GM19463 (cell line): ENCODE measurements around the gene DIPK1C.

Experiments used
- ATAC-seq: cut with Tn5 transposase; IDR thresholded peaks from one replicate; pipeline ENCODE4 v1.9.1; 2021; ENCODE audit warnings: mild to moderate bottlenecking, moderate library complexity; ENCODE audit not compliant: unreplicated experiment

The DIPK1C gene

GRCh38 chr18:74425161-74425560, 31.9 kb downstream of the DIPK1C start:
- ATAC-seq: no peak

- no peak for ATAC-seq
Observed at GRCh38 chr18:74422541-74422940, 34.6 kb downstream of the DIPK1C start.

- ATAC-seq: no peak
Observed at GRCh38 chr18:74420926-74421325, 36.2 kb downstream of the DIPK1C start.

DNA sequence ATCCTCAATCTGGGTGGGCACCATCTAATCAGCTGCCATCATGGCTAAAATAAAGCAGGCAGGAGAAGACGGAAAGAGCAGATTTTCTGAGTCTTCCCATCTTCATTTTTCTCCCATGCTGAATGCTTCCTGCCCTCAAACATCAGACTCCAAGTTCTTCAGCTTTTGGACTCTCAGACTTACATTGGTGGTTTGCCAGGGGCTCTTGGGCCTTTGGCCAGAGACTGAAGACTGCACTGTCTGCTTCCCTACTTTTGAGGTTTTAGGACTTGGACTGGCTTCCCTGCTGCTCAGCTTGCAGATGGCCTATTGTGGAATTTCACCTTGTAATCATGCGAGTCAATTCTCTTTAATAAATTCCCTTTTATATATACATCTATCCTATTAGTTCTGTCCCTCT, 36.6 kb downstream of the DIPK1C start:
- no peak for ATAC-seq

DNA sequence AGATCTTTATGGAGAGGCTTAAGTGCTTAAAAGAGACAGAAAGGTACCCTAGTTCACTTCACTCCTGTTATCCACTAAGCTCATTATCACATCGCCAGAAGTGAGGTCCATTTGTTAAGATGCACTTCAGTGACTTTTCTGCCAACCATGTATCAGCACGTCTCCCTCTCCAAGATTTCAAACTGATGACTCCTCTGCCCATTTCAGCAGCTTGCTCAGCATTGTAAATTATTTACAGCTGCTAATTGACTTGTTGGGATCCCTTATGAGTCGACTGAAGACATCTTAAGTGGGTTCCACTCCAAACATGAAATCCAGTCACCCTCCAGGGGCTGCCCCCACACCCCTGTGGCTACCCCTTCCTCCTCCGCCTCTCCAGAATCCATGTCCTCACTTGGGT, 37.3 kb downstream of the DIPK1C start:
- no peak for ATAC-seq

- ATAC-seq: no peak
Observed at GRCh38 chr18:74418023-74418422, 39.1 kb downstream of the DIPK1C start.

GRCh38 chr18:74416124-74416523, 41.0 kb downstream of the DIPK1C start:
- ATAC-seq: no peak

DNA sequence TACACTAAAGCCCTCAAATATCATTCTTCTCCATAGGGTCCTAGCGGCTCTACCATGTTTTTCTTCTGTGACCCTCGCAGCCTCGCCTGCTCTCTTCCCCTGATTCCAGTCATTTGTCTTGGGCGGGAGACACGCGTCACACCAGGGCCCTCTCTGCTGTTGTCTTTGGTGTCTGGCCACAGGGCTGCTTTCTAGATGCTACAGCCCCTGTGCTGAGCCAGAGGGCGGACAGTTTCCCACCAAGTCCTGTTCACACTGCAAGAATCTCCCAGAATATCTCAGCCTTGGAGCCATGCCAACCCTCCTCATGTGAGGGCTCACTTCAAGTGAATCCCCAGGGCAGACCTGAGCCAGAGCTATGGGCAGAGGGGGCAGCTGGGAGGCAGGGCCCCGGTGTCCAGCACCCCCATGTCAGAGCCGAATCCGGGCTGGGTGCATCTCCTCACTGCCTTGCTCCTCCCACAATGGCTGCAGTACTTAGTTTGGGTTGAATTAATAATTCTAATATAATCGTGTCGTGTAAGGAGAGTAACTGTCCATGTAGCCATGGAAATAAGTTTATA, 42.1 kb downstream of the DIPK1C start:
- no peak for ATAC-seq

DNA sequence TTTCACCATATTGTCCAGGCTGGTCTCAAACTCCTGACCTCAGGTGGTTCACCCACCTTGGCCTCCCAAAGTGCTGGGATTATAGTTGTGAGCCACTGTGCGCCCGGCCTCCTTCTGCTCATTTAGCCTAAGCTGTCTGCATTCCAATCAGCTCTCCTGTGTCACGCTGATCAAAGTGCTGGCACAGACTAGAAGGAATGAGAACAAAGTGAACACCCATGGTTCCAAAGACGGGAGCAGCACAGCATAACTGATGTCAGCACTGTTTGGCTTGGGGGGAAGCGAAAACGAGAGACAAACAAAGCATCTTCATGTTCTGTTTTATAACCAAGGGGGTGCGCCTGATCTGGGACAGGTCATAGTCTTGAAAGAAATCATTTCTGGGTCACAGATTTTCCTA, 43.3 kb downstream of the DIPK1C start:
- ATAC-seq: no peak

- no peak for ATAC-seq
Observed at GRCh38 chr18:74412116-74412880, 44.8 kb downstream of the DIPK1C start.

DNA sequence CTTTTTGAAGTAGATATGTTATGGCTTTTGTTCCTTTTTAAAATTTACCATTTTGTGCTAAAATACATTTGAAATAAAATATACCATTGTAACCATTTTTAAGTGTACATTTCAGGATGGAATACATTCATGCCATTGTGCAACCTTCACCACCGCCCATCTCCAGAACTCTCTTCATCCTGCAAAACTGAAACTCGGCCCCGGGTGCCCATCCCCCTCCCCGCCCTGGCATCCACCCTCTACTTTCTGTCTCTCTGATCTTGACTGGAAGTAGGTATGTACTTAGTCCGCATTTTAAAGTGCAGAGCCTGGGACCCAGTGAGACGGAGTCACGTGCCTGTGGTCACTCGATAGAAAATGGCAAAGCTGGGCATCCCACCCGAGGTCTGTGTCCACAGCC, 45.6 kb downstream of the DIPK1C start:
- no peak for ATAC-seq

- no peak for ATAC-seq
Observed at GRCh38 chr18:74410441-74410992, 46.6 kb downstream of the DIPK1C start.

DNA sequence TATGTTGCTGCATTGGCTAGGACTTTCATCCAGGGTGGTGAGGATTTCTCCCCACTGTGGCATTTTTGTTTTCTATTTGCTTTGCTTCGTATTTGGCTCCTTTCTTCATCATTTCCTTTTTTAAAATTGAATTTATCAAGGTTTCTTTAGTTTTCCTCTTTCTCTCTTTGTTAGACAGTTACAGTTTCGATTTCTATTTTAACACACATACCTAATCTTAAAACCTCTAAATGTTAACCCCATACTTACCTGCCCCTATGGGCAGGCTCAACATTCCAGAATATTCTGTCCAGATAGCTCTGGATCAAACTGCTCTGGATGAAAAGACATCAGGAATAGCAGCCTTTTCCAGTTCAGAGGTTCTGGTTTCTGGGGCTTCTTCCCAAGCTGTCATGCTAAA, 49.2 kb downstream of the DIPK1C start:
- ATAC-seq: no peak

DNA sequence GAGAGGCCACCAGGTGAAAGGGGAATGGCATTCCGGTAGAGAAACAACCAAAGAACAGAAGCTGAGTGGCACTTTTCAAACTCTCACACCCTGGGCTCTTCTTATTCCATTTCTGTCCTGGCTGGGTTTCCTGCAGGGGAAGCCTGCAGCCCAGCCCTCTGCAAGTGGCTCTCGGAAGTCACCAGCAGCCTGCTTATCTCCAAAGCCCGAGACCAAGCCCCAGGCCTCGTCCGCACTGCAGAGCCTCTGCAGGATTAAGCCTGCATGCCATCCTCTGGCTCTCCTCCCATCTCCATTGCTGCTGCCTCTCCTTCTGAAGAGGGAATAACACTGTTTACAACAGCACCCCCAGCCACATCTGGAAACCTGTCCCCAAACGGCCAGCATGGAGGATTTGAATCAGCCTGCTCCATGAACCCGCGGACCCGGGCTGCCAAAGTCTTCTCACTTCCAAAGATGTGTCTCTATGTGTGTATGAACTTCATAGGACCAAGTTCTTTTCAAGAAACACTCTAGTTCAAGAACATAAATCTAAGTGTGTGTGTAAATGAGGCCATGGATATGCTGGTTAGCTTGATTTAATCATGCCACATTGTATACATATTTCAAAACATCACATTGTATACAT, 54.2 kb downstream of the DIPK1C start:
- ATAC-seq: no peak

DNA sequence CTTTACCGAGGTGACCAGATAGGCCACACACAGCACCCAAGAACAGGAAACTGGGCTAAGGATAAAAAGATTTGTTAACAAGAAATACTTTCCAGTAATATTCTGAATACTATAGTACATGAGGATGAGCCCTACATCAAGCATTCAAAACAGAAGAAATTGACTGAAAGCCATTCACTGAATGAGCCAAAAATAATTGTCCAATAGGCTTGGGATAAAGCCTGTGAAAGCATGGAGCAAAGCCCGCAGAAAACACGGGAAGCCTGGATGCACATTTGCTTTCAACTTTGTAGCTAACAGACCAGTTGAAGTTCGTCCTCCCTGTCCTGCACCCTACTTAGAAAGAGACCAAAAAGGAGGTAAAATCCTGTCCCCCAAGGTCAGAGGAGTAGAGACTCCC, 56.3 kb downstream of the DIPK1C start:
- ATAC-seq: no peak

GRCh38 chr18:74399091-74399887, 57.8 kb downstream of the DIPK1C start:
- no peak for ATAC-seq

- ATAC-seq: no peak
Observed at GRCh38 chr18:74397572-74397971, 59.5 kb downstream of the DIPK1C start.

DNA sequence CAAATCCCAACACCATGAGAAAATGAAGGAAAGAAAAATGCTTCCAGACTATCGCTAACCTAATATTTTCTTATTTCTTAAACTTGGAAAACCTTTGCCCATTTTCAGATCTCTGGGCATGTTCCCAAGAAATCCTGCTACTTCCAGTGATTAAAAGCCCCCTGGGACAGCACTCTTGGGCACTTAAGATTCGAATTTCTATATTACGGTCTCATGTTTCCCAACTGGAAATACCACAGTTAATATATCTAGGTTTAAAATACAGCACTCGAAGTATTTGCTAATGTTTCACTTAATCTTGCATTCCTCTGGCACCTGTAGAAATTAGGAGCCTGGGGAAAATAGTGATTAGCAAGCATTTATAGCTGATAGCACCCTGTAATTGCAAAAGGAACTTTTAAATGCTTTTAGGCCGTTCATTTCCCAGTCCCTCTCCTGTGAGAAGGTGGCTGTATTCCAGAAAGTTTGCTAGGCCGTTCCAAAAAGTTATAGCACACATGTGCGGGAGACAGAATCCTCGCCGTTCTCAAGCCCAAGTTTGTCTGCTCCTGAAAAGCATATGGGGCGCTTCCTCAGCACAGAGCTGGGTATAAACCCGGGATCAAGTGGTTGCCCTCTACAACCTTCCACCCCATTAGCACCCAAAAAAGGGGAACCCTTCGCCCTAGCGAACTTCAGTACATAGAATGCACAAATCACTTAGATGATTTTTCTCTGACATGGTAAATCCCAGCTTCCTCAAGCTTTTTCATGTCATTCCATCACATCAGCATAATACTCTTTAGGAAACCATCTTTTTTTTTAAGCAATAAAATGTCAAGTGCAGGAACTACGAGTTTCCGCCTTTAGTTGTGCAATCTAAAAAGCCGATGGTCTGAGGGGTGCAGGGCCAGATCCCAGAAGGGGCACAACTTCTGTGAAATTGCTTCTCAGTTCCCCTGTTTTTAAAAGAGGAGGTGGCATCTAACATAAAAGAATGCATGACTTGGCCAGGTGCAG, 60.6 kb downstream of the DIPK1C start:
- ATAC-seq: no peak

- no peak for ATAC-seq
Observed at GRCh38 chr18:74395648-74396154, 61.4 kb downstream of the DIPK1C start.

DNA sequence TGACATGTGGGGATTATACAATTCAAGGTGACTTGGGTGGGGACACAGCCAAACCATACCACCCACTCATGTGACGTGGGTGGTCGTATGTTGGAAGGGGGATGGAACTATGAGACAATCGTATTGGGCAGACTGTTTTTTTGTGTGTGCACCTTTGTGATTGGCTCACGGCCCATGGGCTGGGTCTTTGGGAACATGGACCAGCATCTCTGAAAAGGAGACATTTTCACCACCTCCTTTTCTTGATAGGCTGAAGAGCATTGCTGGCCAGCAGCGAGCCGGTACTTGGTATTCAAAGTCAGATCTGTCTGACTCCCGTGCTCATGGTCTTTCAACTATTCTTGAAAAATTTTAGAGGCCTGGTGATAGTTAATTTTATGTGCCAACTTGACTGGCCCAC, 62.1 kb downstream of the DIPK1C start:
- ATAC-seq: no peak
